Measurements from ENCODE around the gene ZNF35. TPM values are rescaled to one million over a fixed set of nuclear protein-coding genes. Genes with fewer than 3 reads are reported as not detected.

Gene ZNF35
- total and polyA plus RNA-seq, 2 of the 13 experiments (the other 11 are each of a cell fraction or from before 2014, with no cell fraction given), result 0.20 to 0.22 TPM

DNA sequence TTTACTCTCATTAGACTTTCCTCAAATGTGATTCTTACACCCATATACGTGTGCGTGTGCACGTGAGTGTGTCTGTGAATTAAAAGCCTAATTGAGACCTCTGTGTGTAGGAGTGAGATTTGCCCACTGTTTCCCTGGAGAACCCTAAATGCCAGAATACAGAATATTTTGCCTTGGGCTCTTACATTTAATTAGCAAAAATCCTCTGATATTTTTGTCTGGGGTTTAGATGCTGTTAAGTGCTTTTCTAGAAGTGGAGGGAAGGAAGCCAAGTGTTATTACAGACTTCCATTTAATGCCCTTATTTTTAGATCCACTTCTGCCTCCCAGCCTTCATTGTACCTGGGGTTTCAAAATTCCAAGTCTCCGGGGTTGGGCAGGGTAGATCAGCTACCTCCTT, 17.8 kb downstream of the ZNF35 start:
- intact Hi-C loops (cut with micrococcal nuclease; ENCODE audit: unreplicated experiment) (no loop called here), in situ Hi-C loops (cut with HindIII; ENCODE audit: extremely low pct_ligation_motif_present, low pct_unique_long_range_greater_than_20kb) (no loop called here)
- ATAC-seq (no peak), FAIRE-seq (no peak), DNase-seq (ENCODE audit: low spot score) (no peak)
- no peak overlapping the region for H2AFZ ChIP-seq (ENCODE audit: low read length)
- WGBS (ENCODE audit: low lambda C conversion rate), result 20% methylated on average over 4 of the region's 4 CpGs
- no peaks in the 10 kb centered on the region for H3K9me3 ChIP-seq (ENCODE audit: low read length)
- H3K79me2 ChIP-seq (ENCODE audit: insufficient read depth, low read length), result no peaks in the 10 kb centered on the region
- no peaks in the 10 kb centered on the region for H3K4me1 ChIP-seq (ENCODE audit: insufficient read depth, low read length)
- H3K27me3 ChIP-seq (ENCODE audit: control insufficient read depth in 1 of 2, insufficient read depth in 2 of 2, low read length in 2 of 2), result no peaks in the 10 kb centered on the region; a peak in 2 of 5 replicates
- TF ChIP-seq RBM22 (optimal IDR thresholded peaks at IDR 0.05; ENCODE audit: low read length) (no peak), GABPA (IDR thresholded peaks at IDR 0.05; ENCODE audit: low read depth, low read length) (no peak), GABPA (CRISPR knock-in tag; IDR thresholded peaks at IDR 0.05; ENCODE audit: low read depth) (no peak), CEBPG (CRISPR knock-in tag; IDR thresholded peaks at IDR 0.05) (no peak), ZNF552 (CRISPR knock-in tag; IDR thresholded peaks at IDR 0.05; ENCODE audit: borderline replicate concordance) (no peak), REPIN1 (CRISPR knock-in tag; IDR thresholded peaks at IDR 0.05; ENCODE audit: borderline replicate concordance, low read depth) (no peak), EZH2 (conservative IDR thresholded peaks at IDR 0.05; ENCODE audit: low read depth, low read length) (no peak), RARA (CRISPR knock-in tag; IDR thresholded peaks at IDR 0.05) (no peak), TSC22D2 (CRISPR knock-in tag; IDR thresholded peaks at IDR 0.05; ENCODE audit: borderline replicate concordance) (no peak), ZNF558 (CRISPR knock-in tag; IDR thresholded peaks at IDR 0.05; ENCODE audit: borderline replicate concordance) (no peak), NFE2 (CRISPR knock-in tag; IDR thresholded peaks at IDR 0.05) (no peak)
- TF ChIP-seq, protein P1, sequence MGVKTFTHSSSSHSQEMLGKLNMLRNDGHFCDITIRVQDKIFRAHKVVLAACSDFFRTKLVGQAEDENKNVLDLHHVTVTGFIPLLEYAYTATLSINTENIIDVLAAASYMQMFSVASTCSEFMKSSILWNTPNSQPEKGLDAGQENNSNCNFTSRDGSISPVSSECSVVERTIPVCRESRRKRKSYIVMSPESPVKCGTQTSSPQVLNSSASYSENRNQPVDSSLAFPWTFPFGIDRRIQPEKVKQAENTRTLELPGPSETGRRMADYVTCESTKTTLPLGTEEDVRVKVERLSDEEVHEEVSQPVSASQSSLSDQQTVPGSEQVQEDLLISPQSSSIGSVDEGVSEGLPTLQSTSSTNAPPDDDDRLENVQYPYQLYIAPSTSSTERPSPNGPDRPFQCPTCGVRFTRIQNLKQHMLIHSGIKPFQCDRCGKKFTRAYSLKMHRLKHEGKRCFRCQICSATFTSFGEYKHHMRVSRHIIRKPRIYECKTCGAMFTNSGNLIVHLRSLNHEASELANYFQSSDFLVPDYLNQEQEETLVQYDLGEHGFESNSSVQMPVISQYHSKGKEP (CRISPR knock-in tag; IDR thresholded peaks at IDR 0.05), result no peak
- TF ChIP-seq, protein P2, sequence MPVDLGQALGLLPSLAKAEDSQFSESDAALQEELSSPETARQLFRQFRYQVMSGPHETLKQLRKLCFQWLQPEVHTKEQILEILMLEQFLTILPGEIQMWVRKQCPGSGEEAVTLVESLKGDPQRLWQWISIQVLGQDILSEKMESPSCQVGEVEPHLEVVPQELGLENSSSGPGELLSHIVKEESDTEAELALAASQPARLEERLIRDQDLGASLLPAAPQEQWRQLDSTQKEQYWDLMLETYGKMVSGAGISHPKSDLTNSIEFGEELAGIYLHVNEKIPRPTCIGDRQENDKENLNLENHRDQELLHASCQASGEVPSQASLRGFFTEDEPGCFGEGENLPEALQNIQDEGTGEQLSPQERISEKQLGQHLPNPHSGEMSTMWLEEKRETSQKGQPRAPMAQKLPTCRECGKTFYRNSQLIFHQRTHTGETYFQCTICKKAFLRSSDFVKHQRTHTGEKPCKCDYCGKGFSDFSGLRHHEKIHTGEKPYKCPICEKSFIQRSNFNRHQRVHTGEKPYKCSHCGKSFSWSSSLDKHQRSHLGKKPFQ (CRISPR knock-in tag; IDR thresholded peaks at IDR 0.05; ENCODE audit: insufficient replicate concordance), result no peak
- TF ChIP-seq, protein P3, sequence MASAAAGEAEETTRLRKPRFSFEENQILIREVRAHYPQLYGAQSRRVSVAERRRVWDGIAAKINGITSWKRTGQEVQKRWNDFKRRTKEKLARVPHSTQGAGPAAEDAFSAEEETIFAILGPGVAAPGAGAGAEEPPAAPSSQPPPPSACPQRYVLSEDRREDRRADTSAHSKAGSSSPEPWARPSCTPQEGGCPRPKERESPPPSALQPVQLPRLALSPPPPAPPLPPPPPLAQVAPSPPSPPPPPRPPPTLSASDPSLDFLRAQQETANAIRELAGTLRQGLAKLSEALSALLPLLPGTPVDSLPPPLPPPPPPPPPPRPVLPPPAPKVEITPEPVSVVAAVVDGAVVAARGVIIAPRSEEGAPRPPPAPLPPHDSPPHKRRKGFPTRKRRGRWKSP (CRISPR knock-in tag; IDR thresholded peaks at IDR 0.05), result no peak
- H3K36me3 ChIP-seq (replicated peaks in 1 of 2; ENCODE audit: control insufficient read depth in 1 of 2, insufficient read depth in 2 of 2, low read length in 2 of 2), result no peaks in the 10 kb centered on the region
- BruUV-seq (replicated peaks), result no TSS peak
- no peak overlapping the region for H3K4me2 ChIP-seq (ENCODE audit: low read depth, low read length)
- POLR2A ChIA-PET, result no interaction called here
- H3K4me3 ChIP-seq (replicated peaks in 1 of 3; ENCODE audit: insufficient read depth in 1 of 3, low read depth in 2 of 3, low read length in 3 of 3), result no peak overlapping the region
- CTCF ChIA-PET (ENCODE audit: low intra/inter-chr PET ratio, low total read pairs), result no interaction called here
- no peak overlapping the region for H3K9ac ChIP-seq (ENCODE audit: insufficient read depth, low read depth, low read length)
- H4K20me1 ChIP-seq (ENCODE audit: insufficient read depth, low read length), result no peaks in the 10 kb centered on the region
- no peak overlapping the region for H3K27ac ChIP-seq (ENCODE audit: extremely low read length, insufficient read depth, low read length)
